SW 1271 (cell line): ENCODE data around the gene RAB3GAP2.
"Not testable (repeated sequence)": the region's sequence is repeated elsewhere in the genome, so short reads cannot be mapped to it uniquely, and the experiment has no call there.

Experiments
- DNase-seq, 2 experiments: peaks; one replicate each; lab custom pipeline; 2025; lab: John Stamatoyannopoulos, UW

RAB3GAP2 gene, protein sequence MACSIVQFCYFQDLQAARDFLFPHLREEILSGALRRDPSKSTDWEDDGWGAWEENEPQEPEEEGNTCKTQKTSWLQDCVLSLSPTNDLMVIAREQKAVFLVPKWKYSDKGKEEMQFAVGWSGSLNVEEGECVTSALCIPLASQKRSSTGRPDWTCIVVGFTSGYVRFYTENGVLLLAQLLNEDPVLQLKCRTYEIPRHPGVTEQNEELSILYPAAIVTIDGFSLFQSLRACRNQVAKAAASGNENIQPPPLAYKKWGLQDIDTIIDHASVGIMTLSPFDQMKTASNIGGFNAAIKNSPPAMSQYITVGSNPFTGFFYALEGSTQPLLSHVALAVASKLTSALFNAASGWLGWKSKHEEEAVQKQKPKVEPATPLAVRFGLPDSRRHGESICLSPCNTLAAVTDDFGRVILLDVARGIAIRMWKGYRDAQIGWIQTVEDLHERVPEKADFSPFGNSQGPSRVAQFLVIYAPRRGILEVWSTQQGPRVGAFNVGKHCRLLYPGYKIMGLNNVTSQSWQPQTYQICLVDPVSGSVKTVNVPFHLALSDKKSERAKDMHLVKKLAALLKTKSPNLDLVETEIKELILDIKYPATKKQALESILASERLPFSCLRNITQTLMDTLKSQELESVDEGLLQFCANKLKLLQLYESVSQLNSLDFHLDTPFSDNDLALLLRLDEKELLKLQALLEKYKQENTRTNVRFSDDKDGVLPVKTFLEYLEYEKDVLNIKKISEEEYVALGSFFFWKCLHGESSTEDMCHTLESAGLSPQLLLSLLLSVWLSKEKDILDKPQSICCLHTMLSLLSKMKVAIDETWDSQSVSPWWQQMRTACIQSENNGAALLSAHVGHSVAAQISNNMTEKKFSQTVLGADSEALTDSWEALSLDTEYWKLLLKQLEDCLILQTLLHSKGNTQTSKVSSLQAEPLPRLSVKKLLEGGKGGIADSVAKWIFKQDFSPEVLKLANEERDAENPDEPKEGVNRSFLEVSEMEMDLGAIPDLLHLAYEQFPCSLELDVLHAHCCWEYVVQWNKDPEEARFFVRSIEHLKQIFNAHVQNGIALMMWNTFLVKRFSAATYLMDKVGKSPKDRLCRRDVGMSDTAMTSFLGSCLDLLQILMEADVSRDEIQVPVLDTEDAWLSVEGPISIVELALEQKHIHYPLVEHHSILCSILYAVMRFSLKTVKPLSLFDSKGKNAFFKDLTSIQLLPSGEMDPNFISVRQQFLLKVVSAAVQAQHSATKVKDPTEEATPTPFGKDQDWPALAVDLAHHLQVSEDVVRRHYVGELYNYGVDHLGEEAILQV (N-terminal part only)

DNA sequence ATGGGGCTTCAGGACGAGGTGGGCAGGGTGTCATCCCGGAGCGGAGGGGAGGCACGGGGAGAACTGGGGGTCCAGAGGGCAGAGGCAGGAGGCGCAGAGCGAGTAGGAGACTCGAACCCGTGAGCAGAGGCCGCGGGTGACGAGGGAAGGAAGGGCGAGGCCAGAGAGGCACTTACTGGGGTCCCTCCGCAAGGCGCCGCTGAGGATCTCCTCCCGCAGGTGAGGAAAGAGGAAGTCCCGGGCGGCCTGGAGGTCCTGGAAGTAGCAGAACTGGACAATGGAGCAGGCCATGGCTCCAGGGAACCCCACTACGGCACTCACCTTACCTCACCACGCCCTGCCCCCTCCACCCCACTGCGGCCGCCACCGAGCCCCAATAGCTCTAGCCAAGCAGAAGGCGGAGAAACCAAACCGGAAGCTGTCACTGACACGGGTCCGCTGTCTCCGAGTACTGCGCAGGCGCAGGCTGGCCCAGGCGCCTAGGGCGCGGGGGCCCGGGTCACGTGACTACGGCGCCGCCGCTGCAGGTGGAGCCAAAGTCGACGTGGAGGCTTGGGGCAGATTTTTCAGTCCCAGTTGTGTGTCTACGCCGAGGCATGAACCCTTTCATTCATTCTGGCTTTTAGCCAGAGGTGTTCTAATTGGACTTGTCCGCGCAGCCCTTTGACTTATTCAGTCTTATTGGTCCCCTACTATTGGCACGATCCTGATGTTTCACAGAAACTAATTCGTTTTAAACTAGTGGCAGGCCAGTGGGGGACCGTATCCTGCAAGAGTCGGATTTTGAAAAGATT lies at the start of gene RAB3GAP2:
TSS of gene RAB3GAP2 (minus strand) at position 407 of the 794 bp plus-strand sequence. CDS start at position 291, 116 bp downstream.
- peak; percentile 68 to 86 for DNase-seq

DNA sequence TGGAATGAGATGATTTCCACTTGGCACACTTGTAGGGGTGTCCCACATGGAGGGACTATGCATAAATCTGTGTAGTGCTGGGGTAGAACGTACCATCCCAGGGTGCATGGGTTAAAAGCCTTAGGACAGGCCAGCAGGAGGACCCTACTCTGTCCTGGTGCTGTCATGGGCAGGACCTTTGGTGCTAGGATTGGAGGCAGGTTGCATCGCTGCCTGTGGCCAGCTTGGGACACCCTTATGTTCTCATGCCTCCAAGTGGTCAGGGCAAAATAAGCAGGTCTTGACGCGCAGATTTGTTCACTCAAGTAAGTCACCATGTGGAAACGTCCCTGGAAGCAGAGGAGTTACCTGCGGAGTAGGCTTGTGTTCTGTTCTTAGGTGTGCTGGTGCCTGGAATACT lies 49.5 kb upstream of the RAB3GAP2 start:
- DNase-seq = no peak

DNA sequence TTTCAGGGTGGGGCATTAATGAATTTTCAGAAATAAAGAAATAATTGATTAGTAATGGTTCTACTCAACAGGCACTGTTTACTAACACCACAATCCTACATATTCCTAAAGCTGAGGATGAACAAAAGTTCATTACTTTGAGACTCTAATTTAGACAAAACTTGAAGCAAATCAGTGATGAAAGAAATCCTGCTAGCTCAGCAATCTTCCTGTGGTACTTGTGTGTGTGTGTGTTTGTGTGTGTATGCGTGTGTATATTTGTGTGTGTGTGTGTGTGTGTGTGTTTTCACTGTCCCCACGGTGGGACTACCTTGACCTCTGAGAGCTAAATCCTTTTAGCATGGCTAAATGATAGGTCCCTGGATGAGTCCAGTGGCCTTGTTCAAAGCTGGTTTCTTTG lies 48.5 kb upstream of the RAB3GAP2 start:
- no peak for DNase-seq

DNA sequence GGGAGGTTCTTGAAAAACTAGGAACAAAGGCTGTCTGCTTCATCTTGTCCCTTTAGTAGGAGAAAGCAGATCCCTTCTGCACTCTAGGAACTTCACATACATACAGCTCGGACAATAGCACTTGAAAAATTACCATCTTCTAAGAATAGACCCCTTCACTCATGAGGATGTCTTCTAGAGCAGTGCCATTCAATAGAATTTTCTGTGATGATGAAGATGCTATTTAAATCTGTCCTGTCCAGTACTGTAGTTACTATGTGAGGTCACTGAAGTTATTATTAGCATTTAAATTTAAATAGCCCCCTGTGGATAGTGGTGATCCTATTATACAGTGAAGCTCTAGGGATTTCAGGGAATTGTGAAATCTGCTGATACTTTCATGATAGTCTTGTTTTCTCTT lies 46.4 kb upstream of the RAB3GAP2 start:
- no peak for DNase-seq

DNA sequence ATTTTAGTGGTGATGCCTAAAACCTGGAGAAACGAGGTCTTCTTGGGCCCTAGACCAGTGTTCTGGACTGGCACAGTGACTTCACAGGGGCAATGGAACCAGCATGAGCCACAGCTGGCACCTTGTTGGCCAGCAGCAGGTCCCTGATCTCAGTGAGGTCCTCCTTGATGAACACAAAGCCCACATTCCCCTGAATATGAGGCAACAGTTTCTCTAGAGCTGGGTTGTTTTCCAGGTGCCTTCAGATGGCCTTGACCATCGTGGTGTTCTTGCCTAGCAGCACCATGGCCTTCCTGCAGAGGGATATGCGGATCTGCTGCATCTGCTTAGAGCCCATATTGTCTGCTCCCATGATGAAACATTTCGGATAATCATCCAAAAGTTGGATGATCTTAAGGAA lies 44.9 kb upstream of the RAB3GAP2 start:
- DNase-seq = no peak

DNA sequence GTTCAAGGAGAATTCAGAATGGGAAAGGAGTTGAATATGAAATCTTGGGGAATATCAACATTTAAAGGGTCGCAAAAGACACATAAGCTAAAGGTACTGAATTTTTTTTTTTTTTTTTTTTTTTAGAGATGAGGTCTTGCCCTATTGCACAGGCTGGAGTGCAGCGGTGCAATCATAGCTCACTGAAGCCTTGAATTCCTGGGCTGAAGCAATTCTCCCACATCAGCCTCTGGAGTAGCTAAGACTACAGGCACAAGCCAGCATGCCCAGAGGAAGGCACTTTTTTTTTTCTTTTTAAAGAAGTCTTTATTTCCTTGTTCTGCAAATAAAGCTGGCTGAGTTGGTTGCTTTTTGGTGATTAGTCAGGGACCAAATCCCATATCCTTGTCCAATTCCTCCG lies 44.1 kb upstream of the RAB3GAP2 start:
- no peak for DNase-seq

DNA sequence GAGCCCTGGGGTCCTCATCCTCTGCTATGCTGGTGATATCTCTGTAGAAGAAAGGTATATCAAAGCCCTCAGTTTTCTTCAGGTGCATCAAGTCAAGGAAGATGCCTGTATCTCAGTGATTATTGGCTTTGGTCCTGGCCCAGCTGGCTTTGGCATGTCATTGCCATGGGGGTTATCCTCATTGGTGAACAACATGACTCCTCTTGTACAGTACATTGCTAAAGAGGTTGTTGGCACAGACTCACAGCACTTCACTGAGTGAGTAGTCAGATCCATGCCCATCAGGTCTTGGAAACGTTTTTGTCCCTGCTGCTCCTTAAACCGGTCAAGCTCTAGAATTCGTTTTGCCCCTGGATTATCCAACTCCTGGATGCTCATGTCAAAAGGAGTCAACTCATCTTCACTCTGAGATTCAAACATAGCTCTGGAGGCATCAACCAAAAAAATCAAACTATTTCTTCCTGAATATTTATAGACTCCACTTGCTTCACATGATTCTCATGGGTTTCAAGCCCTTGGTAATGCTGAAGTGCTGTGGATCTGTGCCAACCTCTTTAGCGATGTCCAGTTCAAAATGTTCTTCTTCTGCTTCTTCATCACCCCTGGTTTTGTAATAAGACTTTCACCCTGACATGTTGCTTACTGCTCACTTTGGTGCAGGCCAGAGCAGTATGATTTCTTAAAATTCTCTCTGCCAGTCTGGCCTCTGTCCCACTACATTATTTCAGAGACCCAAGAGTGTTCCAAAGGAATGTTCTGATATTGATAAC lies 43.0 kb upstream of the RAB3GAP2 start:
- no peak for DNase-seq

DNA sequence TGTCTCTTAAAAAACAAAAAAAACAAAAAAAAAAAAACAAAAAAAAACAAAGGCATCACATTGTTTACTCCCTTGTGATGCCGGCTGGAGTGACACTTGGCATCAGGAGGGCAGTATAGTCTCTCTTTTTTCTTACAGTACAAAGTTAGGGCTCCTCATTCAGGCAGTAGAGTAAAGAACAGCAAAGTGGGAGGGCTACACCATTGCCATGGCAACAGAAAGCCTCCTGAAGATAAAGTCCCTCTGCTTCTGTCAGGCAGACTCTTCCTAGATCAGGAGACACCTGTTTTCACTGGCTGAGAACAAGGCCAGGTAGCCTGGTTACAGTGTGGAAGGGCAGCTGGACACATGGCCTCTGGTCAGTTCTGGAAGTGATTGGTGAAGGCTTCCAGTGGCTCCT lies 41.3 kb upstream of the RAB3GAP2 start:
- no peak for DNase-seq

DNA sequence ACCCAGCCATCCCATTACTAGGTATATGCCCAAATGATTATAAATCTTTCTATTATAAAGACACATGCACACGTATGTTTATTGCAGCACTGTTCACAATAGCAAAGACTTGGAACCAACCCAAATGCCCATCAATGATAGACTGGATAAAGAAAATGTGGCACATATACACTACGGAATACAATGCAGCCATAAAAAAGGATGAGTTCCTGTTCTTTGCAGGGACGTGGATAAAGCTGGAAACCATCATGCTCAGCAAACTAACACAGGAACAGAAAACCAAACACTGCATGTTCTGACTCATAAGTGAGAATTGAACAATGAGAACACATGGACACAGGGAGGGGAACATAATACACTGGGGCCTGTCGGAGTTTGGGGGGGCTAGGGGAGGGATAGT lies 37.9 kb upstream of the RAB3GAP2 start:
- not testable (repeated sequence) for DNase-seq

DNA sequence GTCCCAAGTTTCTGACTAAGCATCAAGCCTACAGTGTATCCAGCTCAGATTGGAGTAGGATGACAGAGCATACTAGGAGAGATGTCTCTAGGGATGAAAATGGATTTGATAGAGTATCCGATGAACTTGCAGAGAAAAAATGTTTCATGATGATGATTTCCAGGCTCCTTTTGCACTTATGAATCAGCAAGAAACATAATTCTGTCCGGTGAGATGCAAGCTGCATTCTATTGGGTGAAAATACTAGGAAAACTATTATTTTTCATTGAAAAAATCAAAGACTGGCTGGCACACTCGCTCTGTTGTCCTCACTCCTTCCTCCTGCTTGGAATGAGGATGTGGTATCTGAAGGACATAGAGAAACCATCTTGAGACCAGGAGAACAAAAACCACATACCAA lies 35.4 kb upstream of the RAB3GAP2 start:
- DNase-seq = no peak

DNA sequence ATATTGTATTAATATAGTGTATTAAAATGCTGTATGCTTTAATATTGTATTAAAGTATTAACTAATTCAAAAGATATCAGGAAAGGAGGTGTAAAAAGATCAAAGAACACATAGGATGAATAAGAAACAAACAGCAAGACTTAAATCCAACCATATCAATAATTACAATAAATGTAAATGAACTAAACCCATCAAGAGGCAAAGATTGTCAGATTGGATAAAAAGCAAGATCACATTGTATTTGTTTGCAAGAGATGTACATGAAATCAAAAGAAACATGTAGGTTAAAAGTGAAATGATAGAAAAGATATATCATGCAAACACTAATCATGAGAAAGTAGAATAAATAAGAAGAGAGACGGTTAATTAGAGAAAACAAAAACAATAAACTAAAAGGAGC lies 34.1 kb upstream of the RAB3GAP2 start:
- DNase-seq = no peak

DNA sequence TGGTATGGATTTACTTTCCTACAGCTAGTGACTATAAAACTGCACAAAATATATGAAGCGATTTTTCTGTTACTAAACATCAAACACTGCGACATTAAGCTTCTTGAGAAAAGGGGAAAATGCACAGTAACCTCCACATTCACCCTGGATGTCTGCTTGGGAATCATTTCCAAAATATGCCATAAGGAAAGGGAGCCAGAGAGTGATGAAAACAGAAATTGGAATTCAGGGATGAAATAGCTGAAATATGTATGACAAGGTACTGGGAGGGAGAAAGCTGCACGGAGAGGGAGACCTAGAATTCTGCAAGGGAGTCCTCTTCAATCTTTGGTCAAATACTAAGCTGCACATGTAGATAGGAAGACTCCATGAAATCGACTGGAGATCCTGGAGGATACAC lies 31.6 kb upstream of the RAB3GAP2 start:
- DNase-seq = no peak

DNA sequence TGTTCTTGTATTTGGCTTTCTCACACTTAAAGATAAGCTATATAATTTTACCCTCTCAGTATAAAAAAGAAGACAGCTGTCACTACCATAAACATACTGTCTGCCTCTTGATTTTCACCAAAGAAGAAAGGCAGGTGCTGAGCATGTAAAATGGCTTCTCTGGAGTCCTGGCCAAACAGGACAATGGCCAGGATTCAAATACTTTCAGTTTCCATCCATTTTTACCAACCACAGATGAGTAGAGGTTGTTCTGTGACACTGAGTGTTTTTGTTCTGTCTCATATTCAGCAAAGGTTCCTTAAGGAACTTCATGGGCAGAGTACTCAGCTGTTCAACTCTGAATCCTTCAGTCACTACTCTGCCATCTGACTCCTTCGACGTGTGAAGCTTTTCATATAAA lies 29.4 kb upstream of the RAB3GAP2 start:
- no peak for DNase-seq

DNA sequence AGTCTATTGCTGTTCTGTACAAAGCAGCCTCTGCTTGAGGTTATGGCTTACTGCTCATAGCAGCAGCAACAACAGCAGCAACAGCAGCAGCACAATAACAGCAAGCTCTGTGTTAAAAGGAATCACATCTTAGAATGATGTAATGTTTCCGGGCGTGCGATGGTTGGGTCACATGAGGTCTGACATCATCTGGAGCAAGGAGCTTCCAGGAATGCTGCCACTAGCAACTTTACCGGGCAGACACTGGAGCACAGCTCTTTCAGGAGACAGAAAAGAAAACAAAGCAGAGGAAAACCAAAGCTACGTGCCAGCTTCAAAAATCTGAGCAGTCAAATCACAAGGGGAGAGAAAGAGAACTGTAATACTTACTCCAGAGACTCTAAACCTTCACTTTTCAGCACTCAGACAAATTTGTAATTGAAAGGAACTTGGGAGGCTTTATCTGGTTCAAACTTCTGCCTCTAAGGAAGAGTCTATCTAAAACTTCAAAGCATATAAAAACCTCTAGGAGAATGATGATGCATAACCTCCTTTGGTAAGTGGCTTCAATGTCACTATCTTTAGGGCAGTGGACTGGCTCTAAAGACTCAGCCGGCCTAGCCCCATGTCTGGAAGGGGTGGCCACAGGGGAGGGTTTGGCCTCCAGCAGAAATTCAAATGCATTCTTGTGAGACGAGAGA lies 28.3 kb upstream of the RAB3GAP2 start:
- DNase-seq = peak in 1 of 2 experiments; percentile 10

DNA sequence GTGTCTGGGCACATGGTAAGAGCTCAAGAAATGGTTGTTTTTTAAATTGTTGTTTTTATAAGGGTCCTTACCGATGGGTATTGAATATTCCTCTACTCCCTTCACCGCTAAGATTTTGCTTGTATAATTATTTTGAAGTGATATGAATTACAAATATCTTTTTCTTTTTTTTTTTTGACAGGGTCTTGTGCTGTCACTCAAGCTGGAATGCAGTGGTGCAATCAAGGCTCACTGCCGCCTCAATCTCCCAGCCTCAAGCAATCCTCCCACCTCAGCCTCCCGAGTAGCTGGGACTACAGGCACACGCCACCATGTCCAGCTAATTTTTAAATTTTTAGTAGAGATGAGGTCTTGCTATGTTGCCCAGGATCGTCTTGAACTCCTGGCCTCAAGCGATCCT lies 27.1 kb upstream of the RAB3GAP2 start:
- DNase-seq = no peak

DNA sequence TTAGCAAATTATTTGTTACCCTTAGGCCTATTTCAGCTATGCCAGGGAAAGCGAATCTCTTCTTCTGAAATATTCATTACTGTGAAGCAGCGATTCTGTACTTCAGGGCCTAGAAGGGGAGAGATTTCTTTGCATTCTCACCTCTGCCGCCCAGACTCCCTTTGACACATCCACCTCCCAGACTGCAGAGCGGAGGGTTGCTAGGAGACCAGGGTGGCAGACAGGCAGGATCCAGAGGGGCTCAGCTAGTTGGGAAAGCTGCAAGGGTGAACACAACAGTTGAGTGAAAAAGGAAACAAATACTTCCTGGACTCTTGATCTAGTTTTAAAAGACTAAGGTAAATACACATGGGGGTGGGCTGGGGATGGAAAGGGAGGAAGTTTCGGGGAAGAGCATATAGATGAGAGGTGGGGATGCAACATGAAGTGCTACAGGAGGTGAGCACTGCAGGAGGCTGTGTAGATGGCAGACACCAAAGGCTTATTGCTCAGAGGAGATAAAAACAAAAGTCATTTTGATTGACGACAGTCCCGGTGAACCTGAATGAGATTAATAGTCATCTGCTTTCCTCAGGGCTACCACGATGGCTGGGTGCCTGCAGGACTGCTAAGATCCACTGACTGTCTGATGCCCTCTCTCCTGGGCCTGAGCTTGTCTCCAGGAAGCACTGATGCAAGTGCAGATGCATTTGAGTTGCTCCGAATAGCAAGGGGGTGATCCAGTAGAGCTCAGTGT lies 26.4 kb upstream of the RAB3GAP2 start:
- DNase-seq = no peak

DNA sequence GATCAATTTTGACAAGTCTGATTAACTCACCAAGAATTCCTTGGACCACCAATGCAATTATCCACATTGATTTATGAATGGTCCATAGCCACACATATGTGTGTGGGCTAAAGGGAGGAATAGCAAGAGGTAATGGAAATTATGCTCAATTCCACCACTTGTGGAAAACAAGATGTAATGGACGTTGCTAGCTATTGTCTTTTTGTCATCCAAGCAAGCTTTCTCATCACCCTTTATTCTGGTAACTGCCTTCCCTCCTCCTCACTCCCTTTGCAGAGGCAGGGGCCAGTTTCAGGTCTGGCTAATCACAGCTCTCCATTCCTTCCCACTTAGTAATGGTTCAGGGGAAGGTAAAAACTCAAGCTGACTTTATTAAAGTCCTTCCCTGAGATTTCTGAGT lies 24.7 kb upstream of the RAB3GAP2 start:
- DNase-seq = no peak

DNA sequence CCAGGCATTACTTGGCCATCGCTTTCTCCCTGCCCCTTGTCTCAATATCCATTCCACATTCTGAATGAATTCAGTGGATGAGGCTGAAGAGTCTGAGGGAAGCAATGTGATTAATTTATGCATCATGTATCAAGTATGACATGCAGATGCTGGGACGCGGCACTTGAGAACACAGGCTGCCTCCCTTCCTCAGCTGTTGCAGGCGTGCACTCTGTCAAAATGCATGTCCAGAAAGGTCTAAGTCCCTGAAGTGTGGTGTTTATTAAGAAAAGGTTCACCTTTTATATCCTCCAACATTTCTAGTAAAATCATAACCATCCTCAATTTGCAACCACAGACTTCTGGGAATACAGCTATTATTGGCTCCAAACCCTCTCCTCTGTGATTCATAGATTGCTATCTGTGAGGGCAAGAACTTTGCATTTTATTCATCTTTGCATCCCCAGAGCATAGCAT lies 22.6 kb upstream of the RAB3GAP2 start:
- DNase-seq = no peak

DNA sequence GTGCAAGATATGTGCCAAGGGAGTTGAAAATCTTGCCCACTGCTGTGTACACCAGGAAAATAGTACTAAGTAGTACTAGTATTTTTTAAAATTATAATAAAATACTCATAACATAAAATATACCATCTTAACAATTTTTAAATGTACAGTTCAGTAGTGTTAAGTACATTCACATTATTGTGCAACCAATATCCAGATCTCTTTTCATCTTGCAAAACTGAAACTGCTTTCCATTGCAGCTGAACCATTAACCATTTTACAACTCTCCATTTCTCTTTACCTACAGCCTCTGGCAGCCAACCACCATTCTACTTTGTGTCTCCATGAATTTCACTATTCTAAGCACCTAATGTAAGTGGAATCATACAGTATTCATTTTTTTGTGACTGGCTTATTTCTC lies 19.3 kb upstream of the RAB3GAP2 start:
- DNase-seq = no peak
